SK-N-SH (cell line): Measurements from ENCODE around the gene CCDC106. TPM values are rescaled to one million over a fixed set of nuclear protein-coding genes. Genes with fewer than 3 reads are reported as not detected.

Experiments
- CTCF ChIA-PET: fragments of 300-600, 350-600 bp; formaldehyde crosslinking; extraction: SDS; loops from one replicate; lab custom pipeline; 2021; lab: Yijun Ruan, JAX
- POLR2A ChIA-PET: fragments of 350-600 bp; sonication (Branson Sonifier 250); formaldehyde crosslinking; extraction: SDS; loops from one replicate; lab custom pipeline; 2020; ENCODE audit warnings: antibody characterized with exemption, inconsistent platforms; lab: Yijun Ruan, JAX
- DNase-seq: peaks from one replicate; pipeline ENCODE4 v3.0.0; 2012
- H2AFZ ChIP-seq: fragments of 200-600 bp; sonication (generic); 2 replicates; pipeline ENCODE4 v1.8.1; 2016; ENCODE audit warnings: antibody characterized with exemption, mild to moderate bottlenecking, low read depth
- H3F3A ChIP-seq: fragments of 200-600 bp; sonication (generic); replicated peaks from 2 replicates; pipeline ENCODE3; 2016; ENCODE audit warnings: antibody characterized with exemption, mild to moderate bottlenecking; ENCODE audit not compliant: insufficient read depth
- H3K27ac ChIP-seq, 2 experiments: fragments of 200-500 bp in 1 of 2; fragments of 200-600 bp in 1 of 2; sonication (Bioruptor generic) in 1 of 2; sonication (generic), shearing (Covaris generic) in 1 of 2; 2 replicates each; pipeline versions ENCODE4 v1.5.1 to v1.6.1; 2014 to 2016; ENCODE audit warnings: low read depth in 2 of 2, inconsistent platforms in 1 of 2, low read length in 1 of 2, mild to moderate bottlenecking in 1 of 2, mixed read lengths in 1 of 2
- H3K27me3 ChIP-seq: fragments of 200-600 bp; sonication (generic), shearing (Covaris generic); 2 replicates; pipeline ENCODE4 v1.6.1; 2016; ENCODE audit warnings: mixed run types; ENCODE audit not compliant: insufficient read depth
- H3K36me3 ChIP-seq, 2 experiments: fragments of 200-500 bp in 1 of 2; fragments of 200-600 bp in 1 of 2; sonication (Bioruptor generic) in 1 of 2; sonication (generic) in 1 of 2; replicated peaks in 1 of 2; 2 replicates each; pipeline versions ENCODE3 to v1.5.1; 2014 to 2016; ENCODE audit warnings: low read length in 1 of 2, mild to moderate bottlenecking in 1 of 2; ENCODE audit not compliant: insufficient read depth in 2 of 2, control insufficient read depth in 1 of 2
- H3K4me1 ChIP-seq, 2 experiments: fragments of 200-500 bp in 1 of 2; fragments of 200-600 bp in 1 of 2; sonication (Bioruptor generic) in 1 of 2; sonication (generic), shearing (Covaris generic) in 1 of 2; 2 replicates each; pipeline versions ENCODE4 v1.5.1 to v1.6.1; 2014 to 2016; ENCODE audit warnings: low read depth in 1 of 2, low read length in 1 of 2, mixed run types in 1 of 2; ENCODE audit not compliant: insufficient read depth in 2 of 2, control insufficient read depth in 1 of 2
- H3K4me2 ChIP-seq: fragments of 200-600 bp; sonication (generic), shearing (Covaris generic); 2 replicates; pipeline ENCODE4 v1.6.1; 2017; ENCODE audit warnings: mixed run types
- H3K4me3 ChIP-seq, 2 experiments: fragments of 200-500 bp in 1 of 2; fragments of 200-600 bp in 1 of 2; sonication (Bioruptor generic) in 1 of 2; sonication (generic), shearing (Covaris generic) in 1 of 2; 2 replicates each; pipeline versions ENCODE4 v1.5.1 to v1.8.1; 2014 to 2016; ENCODE audit warnings: low read depth in 2 of 2, inconsistent platforms in 1 of 2, low read length in 1 of 2, mild to moderate bottlenecking in 1 of 2, mixed read lengths in 1 of 2, moderate library complexity in 1 of 2
- H3K79me2 ChIP-seq: fragments of 200-600 bp; sonication (generic); 2 replicates; pipeline ENCODE4 v1.8.1; 2017; ENCODE audit warnings: mild to moderate bottlenecking; ENCODE audit not compliant: insufficient read depth
- H3K9ac ChIP-seq: fragments of 200-600 bp; sonication (generic); 2 replicates; pipeline ENCODE4 v1.6.1; 2017; ENCODE audit warnings: mixed run types
- H3K9me2 ChIP-seq: fragments of 200-600 bp; sonication (generic); 2 replicates; pipeline ENCODE4 v1.6.1; 2017; ENCODE audit warnings: mixed run types
- H3K9me3 ChIP-seq: fragments of 200-600 bp; sonication (generic); 2 replicates; pipeline ENCODE4 v1.6.1; 2017; ENCODE audit warnings: mixed run types, mild to moderate bottlenecking, moderate library complexity
- H4K20me1 ChIP-seq: fragments of 200-600 bp; sonication (generic); 2 replicates; pipeline ENCODE4 v1.6.1; 2017; ENCODE audit warnings: mild to moderate bottlenecking, mixed run types; ENCODE audit not compliant: insufficient read depth
- EZH2phosphoT487 ChIP-seq: fragments of 200-600 bp; sonication (generic); IDR thresholded peaks from 2 replicates; pipeline ENCODE4 v1.6.1; 2017; ENCODE audit warnings: low read depth, mixed run types, mild to moderate bottlenecking, antibody characterized with exemption, moderate library complexity, borderline replicate concordance
- FOXM1 ChIP-seq: IDR thresholded peaks from 2 replicates; pipeline ENCODE4 v1.4.0; 2012; ENCODE audit warnings: low read depth, mild to moderate bottlenecking
- GABPA ChIP-seq: IDR thresholded peaks from 2 replicates; pipeline ENCODE4 v1.4.0; 2012; ENCODE audit warnings: low read depth, mild to moderate bottlenecking
- GATA2 ChIP-seq: sonication (generic); formaldehyde crosslinking; IDR thresholded peaks from 2 replicates; pipeline ENCODE4 v1.5.0; 2020; ENCODE audit warnings: mild to moderate bottlenecking, missing genetic modification reagents
- MEF2A ChIP-seq: IDR thresholded peaks from 2 replicates; pipeline ENCODE4 v1.4.0; 2012; ENCODE audit warnings: low read depth, borderline replicate concordance
- MXI1 ChIP-seq: IDR thresholded peaks from 2 replicates; pipeline ENCODE4 v1.6.1; 2012; ENCODE audit warnings: mild to moderate bottlenecking, low read depth, low read length, improper control_type of control experiment
- NFIC ChIP-seq: IDR thresholded peaks from 2 replicates; pipeline ENCODE4 v1.4.0; 2012; ENCODE audit warnings: borderline replicate concordance
- NRF1 ChIP-seq: IDR thresholded peaks from 2 replicates; pipeline ENCODE4 v1.6.1; 2012; ENCODE audit warnings: low read depth, mild to moderate bottlenecking, low read length
- RAD21 ChIP-seq: IDR thresholded peaks from 2 replicates; pipeline ENCODE4 v1.6.1; 2012; ENCODE audit warnings: mild to moderate bottlenecking, low read length
- RFX5 ChIP-seq: IDR thresholded peaks from 2 replicates; pipeline ENCODE4 v1.6.1; 2012; ENCODE audit warnings: mild to moderate bottlenecking, improper control_type of control experiment, low read length
- SIN3A ChIP-seq: IDR thresholded peaks from 2 replicates; pipeline ENCODE4 v1.6.1; 2012; ENCODE audit warnings: low read depth, mild to moderate bottlenecking, low read length, moderate library complexity, borderline replicate concordance
- SMC3 ChIP-seq: IDR thresholded peaks from 2 replicates; pipeline ENCODE4 v1.6.1; 2012; ENCODE audit warnings: low read depth, low read length, improper control_type of control experiment
- TAF1 ChIP-seq: IDR thresholded peaks from 2 replicates; pipeline ENCODE4 v1.6.1; 2012; ENCODE audit warnings: low read depth, mild to moderate bottlenecking, low read length, moderate library complexity, borderline replicate concordance
- WGBS: methylation state at CpG from one replicate; pipeline ENCODE4 v1.1.6; 2017; ENCODE audit warnings: low lambda C conversion rate; 5-methylcytosine and 5-hydroxymethylcytosine counted together
- polyA plus RNA-seq, 3 experiments: library from polyadenylated mRNA; depleted of rRNA; stranded (reverse); fragments of >200 nt; gene quantifications; 2 replicates each; pipeline ENCODE4 v1.2.3, GENCODE V29; 2012
- TF ChIP-seq, protein P1 (sequence below): fragments of 150-350 bp; IDR thresholded peaks from 2 replicates; pipeline ENCODE4 v1.6.1; 2017; ENCODE audit warnings: antibody characterized with exemption, low read length, low read depth, borderline replicate concordance
- TF ChIP-seq, protein P2 (sequence below): IDR thresholded peaks from 2 replicates; pipeline ENCODE4; 2012
- TF ChIP-seq, protein P3 (sequence below): fragments of 150-350 bp; IDR thresholded peaks from 2 replicates; pipeline ENCODE4 v1.6.1; 2016; ENCODE audit warnings: mild to moderate bottlenecking, low read depth, low read length
- TF ChIP-seq, protein P4 (sequence below): IDR thresholded peaks from 2 replicates; pipeline ENCODE4 v1.4.0; 2012; ENCODE audit warnings: low read depth

CCDC106 gene
- polyA plus RNA-seq, 1 of the 3 experiments (the other 2 are of a cell fraction): 27.1 TPM

DNA sequence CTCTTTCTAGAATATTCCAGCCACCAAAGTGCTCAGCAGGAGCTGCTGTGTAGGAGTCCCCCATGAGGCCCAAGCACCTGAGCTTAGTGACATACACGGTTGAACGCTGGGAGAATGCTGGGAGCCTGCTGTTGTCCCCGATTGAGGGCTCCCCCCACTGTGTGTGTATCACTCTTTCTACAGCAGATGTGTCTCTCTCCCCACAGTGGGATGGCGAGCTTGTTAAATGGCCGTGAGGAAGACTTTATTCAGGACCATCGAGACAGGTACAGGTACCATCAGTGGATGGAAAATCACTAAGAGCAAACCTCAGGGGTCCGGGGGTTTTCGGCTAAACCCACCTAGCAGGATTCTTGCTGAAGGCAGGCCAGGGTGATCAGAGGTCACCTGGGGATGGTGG is 49.7 kb downstream of the CCDC106 start:
- no peaks in the 10 kb centered on the region; a peak in 1 of 4 replicates for H3K4me1 ChIP-seq
- H4K20me1 ChIP-seq: no peaks in the 10 kb centered on the region
- no peaks in the 10 kb centered on the region for H3F3A ChIP-seq
- no peak overlapping the region for H3K9ac ChIP-seq
- TF ChIP-seq RAD21: no peak
- no peak for TF ChIP-seq MEF2A
- TF ChIP-seq EZH2phosphoT487: no peak
- no peak for TF ChIP-seq MXI1
- no peak for TF ChIP-seq FOXM1
- no peak for TF ChIP-seq SIN3A
- no peak for TF ChIP-seq TAF1
- TF ChIP-seq NRF1: no peak
- TF ChIP-seq, protein P1, sequence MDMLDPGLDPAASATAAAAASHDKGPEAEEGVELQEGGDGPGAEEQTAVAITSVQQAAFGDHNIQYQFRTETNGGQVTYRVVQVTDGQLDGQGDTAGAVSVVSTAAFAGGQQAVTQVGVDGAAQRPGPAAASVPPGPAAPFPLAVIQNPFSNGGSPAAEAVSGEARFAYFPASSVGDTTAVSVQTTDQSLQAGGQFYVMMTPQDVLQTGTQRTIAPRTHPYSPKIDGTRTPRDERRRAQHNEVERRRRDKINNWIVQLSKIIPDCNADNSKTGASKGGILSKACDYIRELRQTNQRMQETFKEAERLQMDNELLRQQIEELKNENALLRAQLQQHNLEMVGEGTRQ: no peak
- no peak for TF ChIP-seq NFIC
- TF ChIP-seq GATA2: no peak
- TF ChIP-seq, protein P2, sequence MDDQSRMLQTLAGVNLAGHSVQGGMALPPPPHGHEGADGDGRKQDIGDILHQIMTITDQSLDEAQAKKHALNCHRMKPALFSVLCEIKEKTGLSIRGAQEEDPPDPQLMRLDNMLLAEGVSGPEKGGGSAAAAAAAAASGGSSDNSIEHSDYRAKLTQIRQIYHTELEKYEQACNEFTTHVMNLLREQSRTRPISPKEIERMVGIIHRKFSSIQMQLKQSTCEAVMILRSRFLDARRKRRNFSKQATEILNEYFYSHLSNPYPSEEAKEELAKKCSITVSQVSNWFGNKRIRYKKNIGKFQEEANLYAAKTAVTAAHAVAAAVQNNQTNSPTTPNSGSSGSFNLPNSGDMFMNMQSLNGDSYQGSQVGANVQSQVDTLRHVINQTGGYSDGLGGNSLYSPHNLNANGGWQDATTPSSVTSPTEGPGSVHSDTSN: no peak
- TF ChIP-seq, protein P3, sequence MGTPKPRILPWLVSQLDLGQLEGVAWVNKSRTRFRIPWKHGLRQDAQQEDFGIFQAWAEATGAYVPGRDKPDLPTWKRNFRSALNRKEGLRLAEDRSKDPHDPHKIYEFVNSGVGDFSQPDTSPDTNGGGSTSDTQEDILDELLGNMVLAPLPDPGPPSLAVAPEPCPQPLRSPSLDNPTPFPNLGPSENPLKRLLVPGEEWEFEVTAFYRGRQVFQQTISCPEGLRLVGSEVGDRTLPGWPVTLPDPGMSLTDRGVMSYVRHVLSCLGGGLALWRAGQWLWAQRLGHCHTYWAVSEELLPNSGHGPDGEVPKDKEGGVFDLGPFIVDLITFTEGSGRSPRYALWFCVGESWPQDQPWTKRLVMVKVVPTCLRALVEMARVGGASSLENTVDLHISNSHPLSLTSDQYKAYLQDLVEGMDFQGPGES: no peak
- TF ChIP-seq, protein P4, sequence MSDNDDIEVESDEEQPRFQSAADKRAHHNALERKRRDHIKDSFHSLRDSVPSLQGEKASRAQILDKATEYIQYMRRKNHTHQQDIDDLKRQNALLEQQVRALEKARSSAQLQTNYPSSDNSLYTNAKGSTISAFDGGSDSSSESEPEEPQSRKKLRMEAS: no peak
- TF ChIP-seq RFX5: no peak
- no peak for TF ChIP-seq SMC3
- TF ChIP-seq GABPA: no peak
- TF ChIP-seq, all 33 proteins: peak for 0
- Histone ChIP-seq H3K4me3 (no peak overlapping the region), H3K4me2 (no peak overlapping the region), H2AFZ (no peak overlapping the region), H3K27ac (no peak overlapping the region), H3K9me2 (no peaks in the 10 kb centered on the region), H3K36me3 (peaks cover 0 to 52% of the 10 kb centered on the region in 2 experiments), H3K79me2 (no peaks in the 10 kb centered on the region), H3K9me3 (no peaks in the 10 kb centered on the region), H3K27me3 (no peaks in the 10 kb centered on the region)
- ChIA-PET CTCF (no interaction called here), POLR2A (no interaction called here)
- 92% methylated on average over 8 of the region's 8 CpGs for WGBS
- no peak for DNase-seq
